IMR-90 (cell line): ENCODE measurements around the gene UBR4. TPM values are rescaled to one million over a fixed set of nuclear protein-coding genes. Genes with fewer than 3 reads are reported as not detected.
"Not testable (repeated sequence)": the region's sequence is repeated elsewhere in the genome, so short reads cannot be mapped to it uniquely, and the experiment has no call there.

ENCODE experiments used
- ATAC-seq: fragments of 200-7000 bp; cut with Tn5 transposase; 2 replicates; pipeline ENCODE4 v1.9.1; 2020; ENCODE audit warnings: low read depth, mild to moderate bottlenecking, moderate library complexity
- BruUV-seq: library from RNA; stranded (reverse); fragments of 400-500 nt; replicated peaks from 2 replicates; lab custom pipeline; 2021; lab: Mats Ljungman, UMichigan
- CTCF ChIA-PET: fragments of 300-600 bp; formaldehyde crosslinking; extraction: SDS; loops from one replicate; lab custom pipeline; 2021; ENCODE audit warnings: antibody characterized with exemption; lab: Yijun Ruan, JAX
- POLR2A ChIA-PET: fragments of 300-600 bp; sonication (Branson Sonifier 250); formaldehyde crosslinking; loops from one replicate; lab custom pipeline; 2022; ENCODE audit warnings: antibody characterized with exemption; ENCODE audit not compliant: unreplicated experiment; lab: Charles Lee
- DNase-seq: peaks from one replicate; pipeline ENCODE4 v3.0.0; 2013
- H2AFZ ChIP-seq: replicated peaks from 2 replicates; pipeline ENCODE3; 2013; ENCODE audit warnings: low read length, mild to moderate bottlenecking; ENCODE audit not compliant: poor library complexity
- H2AK5ac ChIP-seq: 2 replicates; pipeline ENCODE4 v1.6.1; 2013; ENCODE audit warnings: low read depth, low read length, inconsistent platforms
- H2AK9ac ChIP-seq: replicated peaks from 2 replicates; pipeline ENCODE3; 2013; ENCODE audit warnings: mild to moderate bottlenecking, low read depth, low read length, moderate library complexity; ENCODE audit not compliant: poor library complexity
- H2BK120ac ChIP-seq: 2 replicates; pipeline ENCODE4 v1.6.1; 2013; ENCODE audit warnings: low read depth, low read length, inconsistent platforms
- H2BK15ac ChIP-seq: 3 replicates; pipeline ENCODE4 v1.6.1; 2013; ENCODE audit warnings: low read depth, low read length, inconsistent platforms
- H2BK20ac ChIP-seq: 2 replicates; pipeline ENCODE4 v1.6.1; 2013; ENCODE audit warnings: low read depth, mild to moderate bottlenecking, inconsistent platforms, low read length, moderate library complexity
- H2BK5ac ChIP-seq: 2 replicates; pipeline ENCODE4 v1.6.1; 2013; ENCODE audit warnings: mild to moderate bottlenecking, low read depth, low read length, inconsistent platforms; ENCODE audit not compliant: poor library complexity, severe bottlenecking
- H3K14ac ChIP-seq: replicated peaks from 2 replicates; pipeline ENCODE4 v1.6.1; 2013; ENCODE audit warnings: low read depth, low read length, inconsistent platforms
- H3K18ac ChIP-seq: 2 replicates; pipeline ENCODE4 v1.6.1; 2013; ENCODE audit warnings: low read depth, low read length, control low read depth
- H3K23ac ChIP-seq: 2 replicates; pipeline ENCODE4 v1.6.1; 2013; ENCODE audit warnings: low read depth, low read length, inconsistent platforms
- H3K27ac ChIP-seq: 2 replicates; pipeline ENCODE4 v1.5.1; 2013; ENCODE audit warnings: mild to moderate bottlenecking, control low read depth, low read length; ENCODE audit not compliant: insufficient read depth
- H3K27me3 ChIP-seq: 2 replicates; pipeline ENCODE4 v1.6.1; 2013; ENCODE audit warnings: low read length; ENCODE audit not compliant: control insufficient read depth, insufficient read depth
- H3K36me3 ChIP-seq: 2 replicates; pipeline ENCODE4 v1.6.1; 2013; ENCODE audit warnings: low read length, mixed read lengths; ENCODE audit not compliant: control insufficient read depth, insufficient read depth
- H3K4ac ChIP-seq: 2 replicates; pipeline ENCODE4 v1.6.1; 2013; ENCODE audit warnings: low read depth, low read length, inconsistent platforms
- H3K4me1 ChIP-seq: 2 replicates; pipeline ENCODE4 v1.6.1; 2013; ENCODE audit warnings: low read length, mixed read lengths; ENCODE audit not compliant: control insufficient read depth, insufficient read depth
- H3K4me2 ChIP-seq: 2 replicates; pipeline ENCODE4 v1.6.1; 2013; ENCODE audit warnings: low read depth, mild to moderate bottlenecking, control low read depth, low read length, moderate library complexity
- H3K4me3 ChIP-seq: 2 replicates; pipeline ENCODE4 v1.5.1; 2013; ENCODE audit warnings: low read depth, mild to moderate bottlenecking, control low read depth, low read length, moderate library complexity; ENCODE audit not compliant: insufficient read depth
- H3K56ac ChIP-seq: 2 replicates; pipeline ENCODE4 v1.6.1; 2013; ENCODE audit warnings: low read length, inconsistent platforms; ENCODE audit not compliant: insufficient read depth; ENCODE audit errors: extremely low read depth
- H3K79me1 ChIP-seq, 2 experiments: 2 replicates each; pipeline ENCODE4 v1.6.1; 2013; ENCODE audit warnings: low read length in 2 of 2, inconsistent platforms in 1 of 2, low read depth in 1 of 2
- H3K9ac ChIP-seq: 2 replicates; pipeline ENCODE4 v1.6.1; 2013; ENCODE audit warnings: low read depth, low read length, control low read depth
- H3K9me1 ChIP-seq: 2 replicates; pipeline ENCODE4 v1.6.1; 2013; ENCODE audit warnings: low read length, inconsistent platforms; ENCODE audit not compliant: insufficient read depth
- H3K9me3 ChIP-seq: 2 replicates; pipeline ENCODE4 v1.6.1; 2013; ENCODE audit warnings: low read length; ENCODE audit not compliant: control insufficient read depth, insufficient read depth
- H4K20me1 ChIP-seq: 2 replicates; pipeline ENCODE4 v1.6.1; 2013; ENCODE audit warnings: low read length, inconsistent platforms; ENCODE audit not compliant: insufficient read depth
- H4K5ac ChIP-seq: 2 replicates; pipeline ENCODE4 v1.6.1; 2013; ENCODE audit warnings: mild to moderate bottlenecking, low read depth, low read length, control low read depth
- H4K8ac ChIP-seq, 2 experiments: 2 replicates each; pipeline ENCODE4 v1.6.1; 2013; ENCODE audit warnings: low read depth in 2 of 2, low read length in 2 of 2, control low read depth in 1 of 2, inconsistent platforms in 1 of 2
- H4K91ac ChIP-seq: 2 replicates; pipeline ENCODE4 v1.6.1; 2013; ENCODE audit warnings: low read depth, low read length, inconsistent platforms; ENCODE audit not compliant: insufficient read depth
- BHLHE40 ChIP-seq: fragments of 150-350 bp; IDR thresholded peaks from 2 replicates; pipeline ENCODE4 v1.6.1; 2016; ENCODE audit warnings: mild to moderate bottlenecking, low read depth, low read length
- CHD1 ChIP-seq: IDR thresholded peaks from 2 replicates; pipeline ENCODE4 v1.6.1; 2012; ENCODE audit warnings: low read depth, low read length, improper control_type of control experiment
- MAFK ChIP-seq: IDR thresholded peaks from 2 replicates; pipeline ENCODE4 v1.6.1; 2012; ENCODE audit warnings: low read depth, low read length, improper control_type of control experiment
- MXI1 ChIP-seq: IDR thresholded peaks from 2 replicates; pipeline ENCODE4 v1.6.1; 2012; ENCODE audit warnings: low read depth, mild to moderate bottlenecking, low read length, moderate library complexity, borderline replicate concordance
- NFE2L2 ChIP-seq: fragments of 150-350 bp; IDR thresholded peaks from 2 replicates; pipeline ENCODE4 v1.6.1; 2016; ENCODE audit warnings: low read depth, mild to moderate bottlenecking, low read length
- RAD21 ChIP-seq: IDR thresholded peaks from 2 replicates; pipeline ENCODE4 v1.6.1; 2012; ENCODE audit warnings: low read length, improper control_type of control experiment
- SMC3 ChIP-seq: fragments of 150-350 bp; IDR thresholded peaks from 2 replicates; pipeline ENCODE4 v1.6.1; 2016; ENCODE audit warnings: low read depth, mild to moderate bottlenecking, antibody characterized with exemption, low read length, moderate library complexity
- WGBS, 2 experiments: methylation state at CpG; one replicate each; pipeline versions ENCODE4 v1.1.5 to v1.1.7; 2013; ENCODE audit warnings: missing lambda C conversion rate in 2 of 2; ENCODE audit not compliant: insufficient read length in 1 of 2; ENCODE audit errors: extremely low coverage in 2 of 2; 5-methylcytosine and 5-hydroxymethylcytosine counted together
- dilution Hi-C: fragments of 300-500 bp; cut with HindIII; formaldehyde crosslinking; loops from one replicate; pipeline ENCODE4 v1.14.3; 2018; ENCODE audit warnings: low sequenced_read_pairs; ENCODE audit not compliant: unreplicated experiment
- in situ Hi-C: fragments of 300-500 bp; cut with MboI; formaldehyde crosslinking; loops from 3 replicates; pipeline ENCODE4 v1.14.3; 2019; ENCODE audit warnings: low sequenced_read_pairs, inconsistent platforms, mixed read lengths
- intact Hi-C: fragments of 100-400 bp; cut with micrococcal nuclease; formaldehyde crosslinking; loops from 2 replicates; pipeline ENCODE4 v1.10.0; 2022
- polyA plus RNA-seq, 3 experiments: library from polyadenylated mRNA; depleted of rRNA; stranded (reverse); fragments of >200 nt; gene quantifications; 2 replicates each; pipeline ENCODE4 v1.2.3, GENCODE V29; 2012; ENCODE audit warnings: low replicate concordance in 1 of 3
- total RNA-seq: library from RNA; depleted of rRNA; stranded (reverse); fragments of >200 nt; gene quantifications from 2 replicates; pipeline ENCODE4 v1.2.3, GENCODE V29; 2012

Gene UBR4
- total and polyA plus RNA-seq, 2 of the 4 experiments (the other 2 are of a cell fraction), result 87.8 to 121 TPM

DNA sequence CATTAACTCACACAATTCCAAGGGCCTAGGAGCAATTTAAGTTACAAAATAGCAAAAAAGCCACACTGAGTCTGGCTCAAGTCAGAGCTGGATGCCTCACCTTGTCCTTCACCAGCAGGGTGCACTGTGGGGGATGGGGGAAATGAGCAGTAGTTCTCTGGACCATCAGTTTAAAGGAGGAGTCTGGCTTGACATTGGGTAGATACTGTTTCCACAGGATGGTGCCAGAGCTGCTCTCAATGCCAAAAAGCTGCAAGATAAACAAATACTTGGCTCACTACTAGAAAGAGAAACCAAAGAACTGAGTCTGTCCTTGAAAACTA lies 22.4 kb upstream of the UBR4 start:
- Histone ChIP-seq H2BK5ac (no peak overlapping the region), H2BK15ac (no peak overlapping the region), H3K4me3 (no peak overlapping the region), H3K27ac (no peak overlapping the region; the same call in 1 of the 2 replicates), H3K9me1 (peaks cover 7% of the 10 kb centered on the region; the same call in 1 of the 2 replicates), H4K20me1 (peaks cover 8% of the 10 kb centered on the region), H2AK9ac (no peak overlapping the region), H4K91ac (no peak overlapping the region), H2AFZ (no peak overlapping the region), H3K9ac (no peak overlapping the region), H3K4ac (no peak overlapping the region), H2AK5ac (no peak overlapping the region), H3K14ac (no peak overlapping the region), H4K8ac (no peak overlapping the region), H3K18ac (no peak overlapping the region), H3K79me1 (peaks cover 2 to 21% of the 10 kb centered on the region in 2 experiments; a peak in 3 of 4 replicates), H3K23ac (no peak overlapping the region), H4K5ac (no peak overlapping the region), H3K9me3 (no peaks in the 10 kb centered on the region), H3K4me1 (peaks cover 11% of the 10 kb centered on the region; the same call in 1 of the 2 replicates), H2BK20ac (no peak overlapping the region), H3K56ac (no peak overlapping the region), H3K27me3 (no peaks in the 10 kb centered on the region), H3K36me3 (peaks cover 50% of the 10 kb centered on the region), H2BK120ac (no peak overlapping the region), H3K4me2 (no peak overlapping the region; the same call in 1 of the 2 replicates)
- dilution Hi-C loops (no loop called here), in situ Hi-C loops (no loop called here), intact Hi-C loops (loop anchor here (1.0 kb wide), 1 partner anchor 20 kb away; no protein-coding TSS in a partner anchor)
- peak; percentile 11; the same call in 1 of the 2 replicates for TF ChIP-seq RAD21
- TF ChIP-seq NFE2L2, result no peak
- no peak for TF ChIP-seq MAFK
- TF ChIP-seq MXI1, result no peak
- no peak for TF ChIP-seq BHLHE40
- TF ChIP-seq SMC3, result no peak
- TF ChIP-seq CHD1, result no peak
- ChIA-PET CTCF (interaction anchor here (1.0 kb wide), 1 partner anchor 68 kb away, joined by 3 read pairs; no protein-coding TSS in a partner anchor), POLR2A (no interaction called here)
- DNase-seq (peak; percentile 68), ATAC-seq (peak; percentile 89)
- BruUV-seq, result no TSS peak

DNA sequence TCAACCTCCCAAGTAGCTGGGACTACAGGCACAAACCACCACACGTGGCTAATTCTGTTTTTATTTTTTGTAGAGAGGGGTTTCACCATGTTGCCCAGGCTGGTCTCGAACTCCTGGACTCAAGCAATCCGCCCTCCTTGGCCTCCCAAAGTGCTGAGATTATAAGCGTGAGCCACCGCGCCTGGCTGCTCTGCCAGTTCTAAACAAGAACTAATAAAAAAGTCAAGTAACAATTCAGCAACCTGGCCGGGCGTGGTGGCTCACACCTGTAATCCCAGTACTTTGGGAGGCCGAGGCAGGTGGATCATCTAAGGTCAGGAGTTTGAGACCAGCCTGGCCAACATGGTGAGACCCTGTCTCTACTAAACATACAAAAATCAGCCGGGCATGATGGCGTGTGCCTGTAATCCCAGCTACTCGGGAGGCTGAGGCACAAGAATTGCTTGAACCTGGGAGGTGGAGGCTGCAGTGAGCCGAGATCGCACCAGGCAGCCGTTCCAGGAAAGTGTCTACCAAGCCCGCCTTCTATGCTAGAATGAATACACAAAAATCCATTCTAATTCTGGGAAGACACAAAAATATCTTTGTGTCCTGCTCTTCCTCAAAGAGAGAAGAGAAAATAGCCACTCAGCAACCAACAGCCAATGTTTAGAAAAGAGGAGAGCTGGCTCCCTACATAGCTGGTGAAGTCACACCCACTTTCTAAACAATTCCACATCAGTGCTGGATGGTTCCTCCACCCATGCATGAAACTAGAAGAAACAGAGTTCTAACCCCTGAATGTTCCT lies 21.9 kb upstream of the UBR4 start:
- H3K79me1 ChIP-seq, result peaks cover 7 to 21% of the 10 kb centered on the region in 2 experiments; a peak in 3 of 4 replicates
- H2AK9ac ChIP-seq, H4K20me1 ChIP-seq, in situ Hi-C loops, H3K9ac ChIP-seq, H3K23ac ChIP-seq, DNase-seq, H3K27me3 ChIP-seq, H4K91ac ChIP-seq, dilution Hi-C loops, POLR2A ChIA-PET, H3K18ac ChIP-seq, H3K14ac ChIP-seq, H2BK120ac ChIP-seq, H2AK5ac ChIP-seq, H4K8ac ChIP-seq, H3K4me3 ChIP-seq, H2BK20ac ChIP-seq, H2AFZ ChIP-seq, BruUV-seq, H4K5ac ChIP-seq, H3K56ac ChIP-seq, H3K4me2 ChIP-seq, H3K9me3 ChIP-seq, H2BK15ac ChIP-seq, H3K4ac ChIP-seq, H3K9me1 ChIP-seq, H2BK5ac ChIP-seq: not testable (repeated sequence)
- WGBS, 2 experiments, result 93% methylated on average over 3 of the region's 16 CpGs; no CpG with 5 or more reads in 1 of the 2 experiments
- CTCF ChIA-PET, result interaction anchor here (1.0 kb wide), 1 partner anchor 67 kb away, joined by 3 read pairs; no protein-coding TSS in a partner anchor
- H3K36me3 ChIP-seq, result peaks cover 48% of the 10 kb centered on the region
- intact Hi-C loops, result loop anchor here (1.0 kb wide), 1 partner anchor 20 kb away; no protein-coding TSS in a partner anchor
- ATAC-seq, result peak; percentile 84
- peaks cover 11% of the 10 kb centered on the region; the same call in 1 of the 2 replicates for H3K4me1 ChIP-seq
- peak overlapping the region; percentile 37; the same call in 1 of the 2 replicates for H3K27ac ChIP-seq
